Measurements from ENCODE around the gene DPH2. TPM values are rescaled to one million over a fixed set of nuclear protein-coding genes. Genes with fewer than 3 reads are reported as not detected.

The DPH2 gene
- total RNA-seq, 4 donors from 2014 or later, result 10.4 to 16.8 (median 12.3) TPM

GRCh38 chr1:43977376-43978263 is 7.8 kb downstream of the DPH2 start:
- TF ChIP-seq CTCF (IDR thresholded peaks at IDR 0.05; ENCODE audit: low read depth), result no peak

GRCh38 chr1:43978264-43978550 is 8.4 kb downstream of the DPH2 start:
- TF ChIP-seq CTCF (IDR thresholded peaks at IDR 0.05; ENCODE audit: low read depth), result no peak

- no peak for TF ChIP-seq CTCF (IDR thresholded peaks at IDR 0.05; ENCODE audit: low read depth)
Observed at GRCh38 chr1:43978551-43979260, 8.9 kb downstream of the DPH2 start, which contains the start of gene B4GALT2. B4GALT2 (plus strand) TSS chr1:43979210; CDS start chr1:43981161, 1,951 bp downstream.

GRCh38 chr1:43979261-43979527 is 9.4 kb downstream of the DPH2 start:
- no peak for TF ChIP-seq CTCF (IDR thresholded peaks at IDR 0.05; ENCODE audit: low read depth)

GRCh38 chr1:43979528-43980254 is 9.9 kb downstream of the DPH2 start:
- no peak for TF ChIP-seq CTCF (IDR thresholded peaks at IDR 0.05; ENCODE audit: low read depth)

GRCh38 chr1:43980255-43981134 is 10.7 kb downstream of the DPH2 start:
- TF ChIP-seq CTCF (IDR thresholded peaks at IDR 0.05; ENCODE audit: low read depth), result no peak

Data from subcutaneous adipose tissue (tissue), 4 donors.